Tibial nerve (tissue), 4 donors: ENCODE measurements around the gene NPIPA7.
"Not testable (repeated sequence)": the region's sequence is repeated elsewhere in the genome, so short reads cannot be mapped to it uniquely, and the experiment has no call there.

Experiments
- CTCF ChIP-seq, 5 experiments: fragments of 200-600 bp in 3 of 5; fragments of 450-650 bp in 2 of 5; sonication (generic) in 3 of 5; IDR thresholded peaks; one replicate each; pipeline ENCODE4 v1.5.1; 2016 to 2019; ENCODE audit warnings: antibody characterized with exemption in 5 of 5, mild to moderate bottlenecking in 3 of 5, moderate library complexity in 2 of 5
- EP300 ChIP-seq, 2 donors: sonication (generic); formaldehyde crosslinking; IDR thresholded peaks; one replicate each; pipeline ENCODE4 v1.6.1; 2017; ENCODE audit warnings: antibody characterized with exemption in 2 of 2, mild to moderate bottlenecking in 1 of 2
- POLR2A ChIP-seq, 2 donors: fragments of 450-650 bp; IDR thresholded peaks; one replicate each; pipeline ENCODE4 v1.6.1; 2017; ENCODE audit warnings: antibody characterized with exemption in 2 of 2, mild to moderate bottlenecking in 2 of 2, moderate library complexity in 2 of 2

GRCh38 chr16:16441401-16441800 is 62.5 kb downstream of the NPIPA7 start:
- not testable (repeated sequence) for TF ChIP-seq CTCF, EP300, POLR2A (IDR thresholded peaks at IDR 0.05)
